SK-N-SH treated with all-trans-retinoic acid at 6 μM for 48 hours (cell line): ENCODE data around the gene GRM4.

ENCODE experiments used
- CREB5 ChIP-seq: fragments of 250-450 bp; sonication (Bioruptor Pico); IDR thresholded peaks from 2 replicates; pipeline ENCODE4 v1.5.1; 2020; ENCODE audit warnings: low read depth, mild to moderate bottlenecking, moderate library complexity
- OSR1 ChIP-seq: fragments of 250-450 bp; sonication (Bioruptor Pico); IDR thresholded peaks from 2 replicates; pipeline ENCODE4 v1.8.0; 2022; ENCODE audit warnings: moderate library complexity, mild to moderate bottlenecking, inconsistent platforms
- RARB ChIP-seq: fragments of 250-450 bp; sonication (Bioruptor Pico); IDR thresholded peaks from 2 replicates; pipeline ENCODE4 v1.8.0; 2021; ENCODE audit warnings: mild to moderate bottlenecking, moderate library complexity
- TOX ChIP-seq: fragments of 250-450 bp; sonication (Bioruptor Pico); IDR thresholded peaks from 2 replicates; pipeline ENCODE4 v1.8.0; 2021; ENCODE audit warnings: mild to moderate bottlenecking, moderate library complexity, borderline replicate concordance
- TSHZ2 ChIP-seq: fragments of 250-450 bp; sonication (Bioruptor Pico); IDR thresholded peaks from 2 replicates; pipeline ENCODE4 v1.5.0; 2020; ENCODE audit warnings: mild to moderate bottlenecking, moderate library complexity
- ZNF565 ChIP-seq: fragments of 450-650 bp; formaldehyde crosslinking; conservative IDR thresholded peaks from 2 replicates; pipeline ENCODE4 v1.5.0; 2020; ENCODE audit warnings: low read depth, mild to moderate bottlenecking, moderate library complexity

DNA sequence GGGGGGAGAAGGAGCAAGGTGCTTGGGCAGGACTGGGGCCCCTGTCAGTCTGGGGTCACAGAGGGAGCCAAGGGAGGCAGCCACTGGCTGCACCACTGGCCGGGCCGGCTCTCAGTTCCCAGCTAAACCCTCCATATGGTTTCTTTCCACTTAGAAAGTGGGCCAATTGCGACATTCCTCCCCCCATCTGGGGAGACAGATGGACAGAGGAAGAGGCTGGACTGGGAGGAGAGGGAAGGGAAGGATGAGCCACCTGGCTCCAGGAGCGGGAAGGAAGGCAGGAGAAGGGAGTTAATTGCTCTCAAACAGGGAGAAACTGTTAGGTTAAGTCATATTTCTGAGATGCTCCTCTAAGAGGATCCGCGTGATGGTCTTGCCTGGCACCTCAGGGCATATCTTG is 82.2 kb downstream of the GRM4 start:
- TF ChIP-seq OSR1 (CRISPR knock-in tag) (no peak), ZNF565 (CRISPR knock-in tag) (no peak), TSHZ2 (CRISPR knock-in tag) (no peak), TOX (CRISPR knock-in tag) (no peak), RARB (CRISPR knock-in tag) (no peak), CREB5 (CRISPR knock-in tag) (no peak)
